ENCODE data around the gene CACFD1.
A peak's percentile ranks its signal among the peaks of the same experiment; 100 is the strongest.

The CACFD1 gene

GRCh38 chr9:133499892-133500270 lies 40.1 kb downstream of the CACFD1 start:
- no peak for DNase-seq (ENCODE audit: low spot score)

GRCh38 chr9:133502112-133502511 lies 42.3 kb downstream of the CACFD1 start:
- DNase-seq (ENCODE audit: low spot score): no peak

GRCh38 chr9:133505186-133505830 lies 45.5 kb downstream of the CACFD1 start:
- no peak for DNase-seq (ENCODE audit: low spot score)

- DNase-seq (ENCODE audit: low spot score): no peak
Measured at GRCh38 chr9:133505901-133506652, 46.3 kb downstream of the CACFD1 start.

- no peak for DNase-seq (ENCODE audit: low spot score)
Measured at GRCh38 chr9:133506653-133507038, 46.9 kb downstream of the CACFD1 start.

- DNase-seq (ENCODE audit: low spot score): no peak
Measured at GRCh38 chr9:133507246-133507965, 47.6 kb downstream of the CACFD1 start.

- DNase-seq (ENCODE audit: low spot score): no peak
Measured at GRCh38 chr9:133508046-133508445, 48.3 kb downstream of the CACFD1 start.

GRCh38 chr9:133509179-133510083 lies 49.7 kb downstream of the CACFD1 start:
- DNase-seq (ENCODE audit: low spot score): peak; percentile 82

GRCh38 chr9:133510926-133511505 lies 51.2 kb downstream of the CACFD1 start:
- DNase-seq (ENCODE audit: low spot score): no peak

- no peak for DNase-seq (ENCODE audit: low spot score)
Measured at GRCh38 chr9:133511607-133512006, 51.8 kb downstream of the CACFD1 start.

- DNase-seq (ENCODE audit: low spot score): no peak
Measured at GRCh38 chr9:133512253-133513213, 52.8 kb downstream of the CACFD1 start.

- no peak for DNase-seq (ENCODE audit: low spot score)
Measured at GRCh38 chr9:133513214-133514100, 53.7 kb downstream of the CACFD1 start.

- no peak for DNase-seq (ENCODE audit: low spot score)
Measured at GRCh38 chr9:133514460-133515239, 54.9 kb downstream of the CACFD1 start.

- no peak for DNase-seq (ENCODE audit: low spot score)
Measured at GRCh38 chr9:133515240-133515610, 55.4 kb downstream of the CACFD1 start.

GRCh38 chr9:133515615-133516255 lies 56.0 kb downstream of the CACFD1 start:
- DNase-seq (ENCODE audit: low spot score): no peak

- DNase-seq (ENCODE audit: low spot score): no peak
Measured at GRCh38 chr9:133516256-133516960, 56.6 kb downstream of the CACFD1 start.

GRCh38 chr9:133516961-133517350 lies 57.2 kb downstream of the CACFD1 start:
- no peak for DNase-seq (ENCODE audit: low spot score)

GRCh38 chr9:133517711-133518110 lies 57.9 kb downstream of the CACFD1 start:
- DNase-seq (ENCODE audit: low spot score): no peak
